Lower lobe of right lung (tissue), 2 donors: ENCODE data around the gene CRACR2A. TPM values are rescaled to one million over a fixed set of nuclear protein-coding genes. Genes with fewer than 3 reads are reported as not detected.

Source experiments
- ATAC-seq, 2 donors: fragments of 200-7000 bp; cut with Tn5 transposase; one replicate each; pipeline ENCODE4 v1.9.1; 2020 to 2022; ENCODE audit warnings: mild to moderate bottlenecking in 2 of 2, moderate library complexity in 2 of 2
- DNase-seq: peaks from one replicate; pipeline ENCODE4 v3.0.0-alpha.2; 2020
- H3K27ac ChIP-seq: fragments of 200-600 bp; one replicate; pipeline ENCODE4 v1.8.0; 2022
- H3K27me3 ChIP-seq: fragments of 200-600 bp; one replicate; pipeline ENCODE4 v1.8.0; 2022; ENCODE audit warnings: low read depth
- H3K36me3 ChIP-seq: fragments of 200-600 bp; one replicate; pipeline ENCODE4 v1.8.0; 2022; ENCODE audit warnings: mild to moderate bottlenecking
- H3K4me1 ChIP-seq: fragments of 200-600 bp; one replicate; pipeline ENCODE4 v1.8.0; 2022
- H3K4me3 ChIP-seq: fragments of 200-600 bp; one replicate; pipeline ENCODE4 v1.8.0; 2022; ENCODE audit warnings: mild to moderate bottlenecking
- H3K9me3 ChIP-seq: fragments of 200-600 bp; one replicate; pipeline ENCODE4 v1.8.0; 2022
- CTCF ChIP-seq: fragments of 200-600 bp; IDR thresholded peaks from one replicate; pipeline ENCODE4 v1.8.0; 2022; ENCODE audit warnings: antibody characterized with exemption, mild to moderate bottlenecking
- intact Hi-C: fragments of 100-400 bp; cut with DNase I; formaldehyde crosslinking; loops from one replicate; pipeline ENCODE4 v1.11.0; 2022
- total RNA-seq: library from RNA; stranded (reverse); fragmentation: NEBNext Ultra II Directional; extraction: Animal tissue kit (Norgen Biotek cat#: 25700); gene quantifications from one replicate; pipeline ENCODE4 v1.2.1, GENCODE V29; 2021
- donor health status: DM: no; HTN: yes; CAD: no; lungs with severe emphysema.

CRACR2A gene
- total RNA-seq, 1 donor from 2014 or later = 7.9 TPM

GRCh38 chr12:3606128-3606527 lies 146.8 kb downstream of the CRACR2A start:
- H3K9me3 ChIP-seq = no peaks in the 10 kb centered on the region
- no peaks in the 10 kb centered on the region for H3K36me3 ChIP-seq
- no peak overlapping the region for H3K27ac ChIP-seq
- no peak for TF ChIP-seq CTCF
- H3K4me3 ChIP-seq = no peak overlapping the region
- H3K4me1 ChIP-seq = no peaks in the 10 kb centered on the region
- intact Hi-C loops = no loop called here
- DNase-seq (no peak), ATAC-seq (no peak)
- H3K27me3 ChIP-seq = no peaks in the 10 kb centered on the region

GRCh38 chr12:3605692-3606091 lies 147.2 kb downstream of the CRACR2A start:
- DNase-seq (no peak), ATAC-seq (no peak)
- H3K4me3 ChIP-seq = no peak overlapping the region
- no peaks in the 10 kb centered on the region for H3K27me3 ChIP-seq
- TF ChIP-seq CTCF = no peak
- no peaks in the 10 kb centered on the region for H3K4me1 ChIP-seq
- H3K27ac ChIP-seq = no peak overlapping the region
- H3K36me3 ChIP-seq = no peaks in the 10 kb centered on the region
- intact Hi-C loops = no loop called here
- H3K9me3 ChIP-seq = no peaks in the 10 kb centered on the region

GRCh38 chr12:3604748-3605586 lies 147.9 kb downstream of the CRACR2A start:
- Histone ChIP-seq H3K27ac (no peak overlapping the region), H3K4me3 (no peak overlapping the region), H3K9me3 (no peaks in the 10 kb centered on the region), H3K36me3 (no peaks in the 10 kb centered on the region), H3K27me3 (no peaks in the 10 kb centered on the region), H3K4me1 (no peaks in the 10 kb centered on the region)
- TF ChIP-seq CTCF = no peak
- DNase-seq (no peak), ATAC-seq (no peak)
- intact Hi-C loops = no loop called here

GRCh38 chr12:3604286-3604685 lies 148.6 kb downstream of the CRACR2A start:
- Histone ChIP-seq H3K27ac (no peak overlapping the region), H3K27me3 (no peaks in the 10 kb centered on the region), H3K4me1 (no peaks in the 10 kb centered on the region), H3K4me3 (no peak overlapping the region), H3K9me3 (no peaks in the 10 kb centered on the region), H3K36me3 (no peaks in the 10 kb centered on the region)
- no peak for ATAC-seq
- DNase-seq = no peak
- intact Hi-C loops = no loop called here
- no peak for TF ChIP-seq CTCF

- Histone ChIP-seq H3K27me3 (no peaks in the 10 kb centered on the region), H3K4me3 (no peak overlapping the region), H3K27ac (no peak overlapping the region), H3K9me3 (no peaks in the 10 kb centered on the region), H3K36me3 (no peaks in the 10 kb centered on the region), H3K4me1 (no peaks in the 10 kb centered on the region)
- TF ChIP-seq CTCF = no peak
- intact Hi-C loops = no loop called here
- DNase-seq = no peak
- no peak for ATAC-seq
Measured at GRCh38 chr12:3603576-3603975, 149.3 kb downstream of the CRACR2A start.
